DMS 273 (cell line): Measurements from ENCODE around the gene FNBP1.

ENCODE experiments used
- DNase-seq: peaks from one replicate; lab custom pipeline; 2025; ENCODE audit not compliant: unreplicated experiment; lab: John Stamatoyannopoulos, UW

FNBP1 gene

DNA sequence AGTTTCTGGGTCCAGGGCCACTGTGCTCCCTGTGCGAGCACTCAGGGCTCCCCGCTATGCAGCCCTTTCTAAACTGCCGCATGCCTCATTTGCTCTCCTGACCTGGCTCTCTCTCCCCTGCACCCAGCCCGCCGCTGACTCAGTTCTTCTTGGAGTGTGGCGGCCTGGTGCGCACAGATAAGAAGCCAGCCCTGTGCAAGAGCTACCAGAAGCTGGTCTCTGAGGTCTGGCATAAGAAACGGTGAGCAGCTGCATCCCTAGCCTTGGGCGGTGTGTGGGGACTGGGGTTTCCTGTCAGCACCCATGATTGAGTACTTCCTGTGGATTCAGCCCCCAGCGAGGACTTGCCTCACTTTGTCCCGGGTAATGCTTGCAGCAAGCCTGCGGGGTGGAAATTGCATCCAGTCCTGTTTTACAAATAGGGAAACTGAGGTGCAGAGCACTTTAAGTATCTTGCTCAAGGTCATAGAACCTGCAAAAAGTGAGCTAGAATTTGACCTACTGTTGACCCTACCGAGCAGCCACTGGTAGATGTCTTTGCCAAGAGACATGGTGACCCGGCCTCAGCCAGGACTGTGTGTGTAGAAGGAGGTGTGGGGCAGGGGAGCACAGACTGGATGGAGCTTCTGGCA, 179.8 kb downstream of the FNBP1 start:
- no peak for DNase-seq

DNA sequence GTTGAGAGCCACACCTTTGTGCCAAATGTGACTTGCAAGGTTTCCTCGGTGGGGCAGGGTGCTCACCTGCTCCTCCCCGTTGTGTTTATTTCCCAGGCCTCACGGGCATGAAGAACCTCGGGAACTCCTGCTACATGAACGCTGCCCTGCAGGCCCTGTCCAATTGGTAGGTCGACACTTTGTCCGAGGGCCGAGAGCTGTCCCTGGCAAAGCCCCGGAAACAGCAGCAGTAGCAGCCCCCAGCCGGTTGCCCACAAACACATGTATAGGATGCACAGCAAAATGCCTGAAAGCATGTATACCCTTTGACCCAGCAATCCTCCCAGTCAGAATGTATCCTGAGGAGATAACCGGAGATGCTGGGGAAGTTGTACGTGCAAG, 181.6 kb downstream of the FNBP1 start:
- DNase-seq: no peak

DNA sequence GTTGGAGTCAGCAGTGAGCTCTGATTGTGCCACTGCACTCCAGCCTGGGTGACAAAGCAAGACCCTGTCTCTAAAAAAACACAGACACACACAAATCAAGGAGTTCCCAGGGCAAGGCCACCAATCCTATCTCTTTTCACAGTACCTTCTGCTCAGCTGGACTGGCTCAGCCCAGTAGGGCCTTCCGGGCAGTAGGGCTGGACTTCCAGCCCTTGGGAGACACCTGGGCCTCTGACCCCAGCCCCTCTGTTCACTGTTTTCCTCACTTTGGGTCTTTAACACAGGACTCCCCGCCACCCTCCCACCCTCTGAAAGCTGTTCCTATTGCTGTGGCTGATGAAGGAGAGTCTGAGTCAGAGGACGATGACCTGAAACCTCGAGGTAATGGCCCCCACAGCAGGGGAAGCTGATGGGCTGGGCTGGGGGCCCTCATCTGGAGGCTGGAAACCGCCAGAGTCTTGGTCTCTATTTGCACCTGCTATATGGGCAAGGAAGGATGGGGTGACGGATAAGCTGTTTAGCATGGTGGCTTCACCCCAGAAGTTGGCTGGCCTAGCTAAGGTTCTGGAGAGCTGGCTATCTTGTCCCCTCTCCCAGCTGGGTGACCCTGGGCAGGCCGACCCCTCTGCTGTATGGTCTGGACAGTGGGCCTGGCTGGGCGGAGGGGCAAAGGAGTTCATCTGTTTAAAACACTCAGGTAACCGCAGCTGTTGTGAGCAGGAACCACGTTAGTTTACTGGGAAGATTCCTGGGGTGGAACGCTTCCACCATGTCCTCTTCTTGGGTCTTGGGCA, 182.1 kb downstream of the FNBP1 start:
- DNase-seq: no peak

DNA sequence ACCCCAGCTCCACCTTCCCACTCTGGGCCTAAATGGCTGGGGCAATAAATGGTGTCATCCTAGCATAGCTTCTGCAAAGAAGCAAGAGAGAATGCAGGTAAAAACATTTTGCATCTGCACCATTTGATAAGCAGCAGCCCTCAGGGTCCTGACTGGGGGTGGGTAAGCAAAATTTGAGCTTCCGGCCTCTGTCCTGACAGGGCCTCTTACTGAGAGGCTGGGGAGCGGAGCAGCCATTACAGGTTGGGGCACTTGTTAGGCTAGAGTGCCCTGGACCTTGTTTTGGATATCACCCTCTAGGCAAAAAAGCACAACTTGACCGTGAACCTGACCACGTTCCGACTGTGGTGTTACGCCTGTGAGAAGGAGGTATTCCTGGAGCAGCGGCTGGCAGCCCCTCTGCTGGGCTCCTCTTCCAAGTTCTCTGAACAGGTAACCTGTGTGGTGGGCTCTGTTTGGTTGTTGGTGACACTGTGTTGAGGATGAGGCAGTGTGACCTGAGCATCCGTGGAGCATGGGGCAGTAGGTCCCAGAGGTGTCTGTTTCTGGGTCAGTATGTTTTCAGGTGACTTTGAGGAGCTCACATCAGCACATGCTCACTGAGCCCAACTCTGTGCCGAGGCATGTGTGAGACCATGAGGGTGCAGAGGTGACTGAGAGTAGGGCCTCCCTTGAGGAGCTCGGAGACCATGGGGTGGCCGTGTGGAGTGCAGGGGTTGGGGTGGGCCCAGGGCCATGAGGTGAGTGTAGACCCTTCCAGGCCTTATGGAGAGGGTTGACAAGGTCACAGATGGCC, 184.6 kb downstream of the FNBP1 start:
- no peak for DNase-seq

DNA sequence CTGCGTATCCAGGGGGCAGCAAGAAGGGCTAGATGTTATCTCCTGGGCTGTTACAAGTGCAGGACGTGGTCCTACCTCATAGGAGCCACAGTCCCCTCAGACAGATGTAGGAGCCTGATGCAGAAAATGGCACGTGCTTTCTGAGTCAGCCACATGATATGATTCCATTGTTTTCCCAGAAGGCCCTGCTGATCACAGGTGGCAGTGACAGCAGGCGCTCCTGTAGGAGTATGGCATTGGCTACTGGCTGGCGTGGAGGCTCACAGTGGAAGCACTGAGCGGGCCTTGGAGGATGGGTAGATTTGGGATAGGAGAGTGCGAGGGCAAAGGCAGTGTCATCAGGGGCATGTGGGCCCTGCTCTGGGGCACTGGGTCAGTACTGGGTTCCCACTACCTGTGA, 185.8 kb downstream of the FNBP1 start:
- no peak for DNase-seq

DNA sequence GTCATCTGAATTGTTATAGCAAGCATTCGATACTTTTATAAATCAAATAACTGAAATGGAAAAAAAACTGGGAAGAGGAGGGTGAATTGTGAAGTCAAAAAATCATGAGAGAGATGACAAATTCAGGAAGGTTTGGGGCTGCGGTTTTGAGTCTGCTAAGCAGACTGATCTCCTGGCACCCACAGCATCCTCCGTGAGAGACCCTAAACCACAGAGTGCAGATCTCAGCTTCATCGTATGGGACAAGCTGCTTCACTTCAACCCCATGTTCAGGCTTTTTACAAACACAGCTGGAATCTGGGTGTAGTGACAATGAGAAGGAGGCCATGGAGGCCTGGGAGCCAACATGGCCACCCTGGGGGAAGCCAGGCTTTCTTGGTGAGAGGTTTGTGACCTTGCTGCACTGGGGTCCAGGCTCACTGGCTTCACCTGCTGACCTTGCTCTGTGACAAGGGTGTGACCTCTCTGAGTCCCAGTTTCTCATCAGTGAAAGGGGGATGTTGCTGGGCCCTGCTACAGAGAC, 188.3 kb downstream of the FNBP1 start:
- no peak for DNase-seq

DNA sequence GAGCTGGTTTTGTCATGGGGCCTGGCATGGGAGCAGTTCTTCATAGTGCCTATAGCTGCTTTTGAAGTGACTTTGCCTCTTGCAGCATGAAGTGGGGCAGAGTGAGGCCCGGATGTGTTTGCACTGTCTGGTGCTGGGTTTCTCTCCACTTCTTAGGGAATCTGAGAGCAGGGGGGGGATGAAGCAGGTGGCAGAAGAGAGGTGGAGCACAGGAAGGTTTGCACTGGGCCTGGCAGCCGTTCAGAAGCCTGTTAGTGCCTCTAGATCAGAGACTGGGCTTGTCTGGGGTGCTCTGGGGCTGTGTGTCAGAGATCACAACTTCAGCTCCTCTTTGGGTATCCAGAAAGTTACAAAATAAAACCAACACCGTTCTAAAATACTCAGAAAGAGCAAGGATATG, 189.4 kb downstream of the FNBP1 start:
- no peak for DNase-seq

DNA sequence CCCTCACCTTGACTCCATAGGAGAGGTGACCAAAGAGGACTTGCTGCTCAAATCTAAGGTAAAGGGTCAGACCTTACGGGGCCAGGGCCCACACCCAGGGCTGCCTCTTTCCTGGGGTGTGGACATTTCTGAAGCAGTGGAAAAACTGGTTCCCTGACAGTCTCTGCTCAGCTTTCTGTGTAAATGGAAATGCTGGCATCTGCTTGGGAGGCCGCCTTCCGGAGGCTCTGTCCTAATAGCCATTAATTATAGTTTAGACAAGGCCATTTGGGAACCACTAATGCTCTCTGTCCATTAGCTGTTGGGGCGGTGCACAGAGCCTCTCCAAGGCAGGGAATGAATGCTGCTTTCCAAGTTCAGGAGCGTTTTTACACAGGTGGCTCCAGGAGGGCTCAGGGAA, 190.4 kb downstream of the FNBP1 start:
- no peak for DNase-seq

DNA sequence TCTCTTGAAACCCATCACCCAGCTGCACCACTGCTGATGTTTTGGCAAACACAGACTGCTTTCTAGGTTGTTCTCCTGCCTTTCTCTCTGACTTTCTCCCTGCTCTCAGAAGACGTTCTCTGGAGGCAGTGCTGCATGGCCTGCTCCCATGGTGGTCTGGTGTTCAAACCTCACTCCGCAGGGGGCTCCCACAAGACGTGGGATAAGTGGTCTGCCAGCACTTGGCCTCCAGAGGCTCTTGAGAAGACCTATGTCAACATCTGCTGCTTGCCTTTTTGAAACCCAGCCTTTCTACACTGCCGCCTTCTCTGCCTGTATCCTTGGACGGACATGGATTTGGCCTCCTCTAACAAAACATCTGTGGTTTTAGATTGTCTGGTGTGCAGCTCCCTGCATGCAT, 191.2 kb downstream of the FNBP1 start:
- no peak for DNase-seq

DNA sequence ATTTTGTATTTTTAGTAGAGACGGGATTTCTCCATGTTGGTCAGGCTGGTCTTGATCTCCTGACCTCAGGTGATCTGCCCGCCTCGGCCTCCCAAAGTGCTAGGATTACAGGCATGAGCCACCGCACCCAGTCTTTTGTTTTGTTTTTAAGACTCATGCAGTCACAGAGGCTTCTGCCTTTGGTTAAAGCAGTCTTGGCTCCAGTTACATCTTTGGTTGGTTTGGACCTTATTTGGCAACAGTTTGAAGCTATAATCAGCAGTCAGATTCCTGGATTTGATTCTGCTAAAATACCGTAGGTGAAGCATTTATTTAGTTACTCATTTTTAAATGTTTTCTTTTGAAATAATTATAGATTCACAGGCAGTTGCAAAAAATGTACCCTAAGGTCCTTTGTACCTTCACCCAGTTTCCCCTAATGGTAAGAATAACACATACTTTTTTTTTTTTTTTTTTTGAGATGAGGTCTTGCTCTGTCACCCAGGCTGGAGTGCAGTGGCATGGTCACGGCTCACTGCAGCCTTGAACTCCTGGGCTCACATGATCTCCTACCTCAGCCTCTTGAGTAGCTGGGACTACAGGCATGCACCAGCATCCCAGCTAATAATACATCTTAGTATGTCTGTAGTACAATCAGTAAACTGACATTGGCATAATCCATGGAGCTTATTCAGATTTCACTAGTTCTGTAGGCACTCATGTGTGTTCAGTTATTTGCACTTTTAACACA, 192.0 kb downstream of the FNBP1 start:
- no peak for DNase-seq

DNA sequence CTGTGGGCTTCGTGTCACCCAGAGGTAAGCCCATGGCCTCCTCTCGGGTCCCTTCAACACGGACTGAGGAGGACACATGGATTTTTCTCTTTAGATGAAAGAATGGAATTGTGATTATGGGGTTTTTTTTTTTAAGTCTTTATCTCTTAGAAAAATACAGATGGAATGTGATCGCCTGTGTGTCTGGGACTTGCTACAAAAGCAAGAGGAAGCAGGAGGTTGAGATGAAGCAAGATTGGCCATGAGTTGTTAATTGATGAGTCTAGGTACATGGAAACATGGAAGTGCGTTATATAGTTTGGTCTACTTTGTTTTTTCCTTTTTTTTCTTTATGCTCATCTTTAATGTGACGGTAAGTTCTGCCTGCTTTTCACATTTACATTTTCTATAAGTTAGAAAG, 193.1 kb downstream of the FNBP1 start:
- no peak for DNase-seq

DNA sequence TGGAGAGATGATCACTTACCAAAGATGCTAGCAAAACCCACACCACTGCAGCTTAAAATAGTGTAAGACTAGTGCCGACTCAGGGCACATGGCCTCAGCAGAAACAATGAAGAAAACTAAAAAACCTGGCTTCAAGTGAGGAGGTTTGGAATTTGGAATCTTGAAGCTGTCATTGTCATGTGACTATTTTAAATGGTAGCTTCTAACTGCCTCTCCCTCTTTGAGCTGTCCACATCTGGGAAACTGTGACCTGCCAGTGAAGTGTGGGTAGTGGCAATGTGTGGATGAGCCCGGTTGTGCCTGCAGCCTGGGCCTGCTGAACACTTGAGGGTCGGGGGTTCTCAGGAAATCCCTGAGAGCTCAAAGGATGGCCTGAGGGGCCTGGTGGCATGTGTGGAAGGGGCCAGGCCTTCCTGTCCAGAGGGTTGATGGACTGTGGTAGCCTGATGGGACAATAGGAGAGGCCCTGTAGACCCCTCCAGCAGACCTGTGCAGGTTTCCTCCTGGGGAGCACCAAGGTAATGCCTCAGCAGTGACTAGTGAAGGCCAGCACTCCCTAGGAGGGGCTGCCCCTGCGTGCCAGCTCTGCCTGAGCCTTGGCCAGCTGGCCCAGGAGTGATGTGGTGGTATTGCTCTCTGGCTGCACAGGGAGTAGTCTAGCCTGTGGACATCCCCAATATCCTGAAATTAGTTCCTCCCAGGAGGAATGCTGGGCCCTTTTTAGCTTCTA, 194.1 kb downstream of the FNBP1 start:
- DNase-seq: no peak

DNA sequence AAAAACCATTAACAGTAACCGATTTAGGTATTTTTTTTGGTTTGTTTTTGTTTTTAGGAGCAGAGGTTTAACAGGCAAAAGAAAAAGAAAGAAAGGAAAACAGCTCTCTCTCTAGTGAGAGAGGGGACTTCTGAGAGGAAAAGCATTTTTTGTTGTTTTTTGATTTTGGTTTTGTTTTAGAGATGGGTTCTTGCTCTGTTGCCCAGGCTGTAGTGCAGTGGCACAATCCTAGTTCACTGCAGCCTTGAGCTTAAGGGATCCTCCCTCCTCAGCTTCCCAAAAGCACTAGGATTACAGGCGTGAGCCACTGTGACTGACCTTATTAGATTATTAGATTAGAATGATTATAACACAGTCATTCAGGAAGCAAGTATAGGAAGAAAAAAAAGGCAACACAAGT, 197.6 kb downstream of the FNBP1 start:
- no peak for DNase-seq

DNA sequence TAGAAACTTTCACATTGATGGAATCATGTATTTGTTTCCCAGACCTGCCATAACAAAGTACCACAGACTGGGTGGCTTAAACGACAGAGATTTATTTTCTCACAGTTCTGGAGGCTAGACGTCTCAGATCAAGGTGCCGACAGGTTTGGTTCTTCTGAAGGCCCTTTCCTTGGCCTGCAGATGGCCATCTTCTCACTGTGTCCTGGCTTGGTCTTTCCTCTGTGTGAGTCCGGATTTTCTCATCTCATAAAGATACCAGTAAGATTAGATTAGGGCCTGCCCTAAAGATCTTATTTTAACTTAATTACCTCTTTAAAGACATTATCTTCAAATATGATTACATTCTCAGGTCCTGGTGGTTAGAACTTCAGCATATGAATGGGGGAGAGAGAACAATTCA, 201.9 kb downstream of the FNBP1 start:
- no peak for DNase-seq

DNA sequence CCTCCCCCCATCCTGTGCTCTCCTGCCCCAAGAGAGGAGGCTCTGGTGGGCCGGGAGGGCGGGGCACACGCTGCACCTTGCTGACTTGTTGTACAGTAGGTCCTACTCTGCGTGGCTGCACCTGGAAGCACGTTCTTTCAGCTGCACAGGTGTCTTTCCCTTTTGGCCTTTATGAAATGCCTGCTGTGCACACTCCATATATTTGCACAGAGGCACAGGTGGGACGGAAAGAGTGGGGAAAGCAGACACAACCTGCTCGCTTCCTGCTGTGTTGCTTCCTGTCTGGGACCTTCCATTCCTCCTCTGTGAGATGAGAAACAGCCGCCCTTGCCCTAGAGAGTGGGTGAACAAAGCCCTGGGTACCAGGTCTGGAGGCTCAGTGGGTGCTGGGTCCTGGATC, 203.0 kb downstream of the FNBP1 start:
- DNase-seq: no peak

DNA sequence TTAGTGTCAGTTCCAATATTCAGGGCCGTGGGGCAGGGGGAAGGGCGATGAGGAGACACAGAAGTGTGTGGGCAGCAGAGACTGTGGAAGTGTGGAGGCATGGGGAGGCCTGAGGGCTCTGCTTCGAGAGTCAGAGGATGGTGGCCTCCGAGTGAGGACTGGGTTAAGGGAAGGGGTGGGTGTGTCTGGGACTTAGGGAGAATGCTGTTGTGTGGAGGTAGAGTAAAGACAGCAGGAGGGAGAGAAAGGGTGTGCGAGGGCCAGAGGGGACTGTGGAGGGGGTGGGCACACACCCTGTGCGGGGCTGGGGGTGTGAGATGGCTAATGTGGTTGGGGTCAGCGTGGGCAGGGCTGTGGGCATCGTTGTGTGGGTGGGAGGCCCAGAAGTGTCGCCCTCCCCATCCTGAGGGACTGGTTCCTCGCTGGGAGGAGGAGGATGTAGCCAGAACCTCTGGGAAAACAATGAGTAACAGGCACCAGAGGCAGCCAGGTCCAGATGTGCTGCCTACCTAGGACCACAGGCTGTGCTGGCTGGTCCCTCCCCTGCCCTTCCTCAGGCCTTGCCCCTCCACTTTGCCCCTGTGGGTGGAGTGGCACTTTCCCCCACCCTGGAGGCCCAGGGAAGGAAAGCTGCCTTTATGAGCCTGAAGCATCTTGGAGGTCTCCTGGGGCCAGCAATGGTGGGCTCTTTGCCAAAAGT, 203.5 kb downstream of the FNBP1 start:
- DNase-seq: no peak

DNA sequence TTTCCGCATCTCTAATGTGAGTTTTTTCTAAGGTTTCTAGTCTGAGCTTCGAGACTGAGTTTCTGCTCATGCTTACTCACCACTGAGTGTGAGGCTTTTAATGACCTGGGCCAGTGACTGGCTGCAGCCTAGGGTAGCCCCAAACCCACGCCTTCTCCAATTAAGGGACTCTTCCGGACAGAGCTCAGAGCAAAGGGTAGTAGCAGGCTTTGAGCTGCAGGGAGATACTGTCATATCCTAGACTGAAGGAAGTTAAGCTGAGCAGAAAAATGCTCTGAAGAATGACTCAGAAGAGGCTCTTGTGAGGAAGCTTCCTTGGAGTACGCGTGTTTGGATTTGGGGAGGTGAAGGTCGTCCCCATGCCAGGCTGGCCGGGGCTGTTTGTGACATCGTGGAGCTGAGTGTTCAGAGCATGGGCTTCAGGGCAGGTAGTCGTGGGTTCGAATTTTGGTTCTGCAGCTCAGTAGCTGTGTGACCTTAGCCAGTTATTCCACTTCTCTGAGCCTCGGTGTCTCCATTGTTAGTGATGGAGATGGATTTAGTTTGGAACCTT, 204.2 kb downstream of the FNBP1 start:
- no peak for DNase-seq
